ENCODE results near the gene AMPH.
A peak's percentile ranks its signal among the peaks of the same experiment; 100 is the strongest.

The AMPH gene

GRCh38 chr7:38393874-38394273, 237.3 kb downstream of the AMPH start:
- CTCF ChIA-PET: no interaction called here
- no peak overlapping the region for H3K27ac ChIP-seq
- POLR2A ChIA-PET (ENCODE audit: low non-redundant PET): no interaction called here
- DNase-seq (ENCODE audit: low spot score): no peak
- no peak for TF ChIP-seq CTCF (conservative IDR thresholded peaks at IDR 0.05; ENCODE audit: low read depth)

GRCh38 chr7:38391751-38392150, 239.4 kb downstream of the AMPH start:
- DNase-seq (ENCODE audit: low spot score): no peak
- H3K27ac ChIP-seq: no peak overlapping the region
- no peak for TF ChIP-seq CTCF (conservative IDR thresholded peaks at IDR 0.05; ENCODE audit: low read depth)
- ChIA-PET POLR2A (ENCODE audit: low non-redundant PET) (no interaction called here), CTCF (interaction anchor here (0.5 kb wide), 1 partner anchor 89 kb away, joined by 3 read pairs; no protein-coding TSS in a partner anchor)

- no peak overlapping the region for H3K27ac ChIP-seq
- no peak for DNase-seq (ENCODE audit: low spot score)
- ChIA-PET POLR2A (ENCODE audit: low non-redundant PET) (no interaction called here), CTCF (interaction anchor here (0.7 to 1.8 kb wide), 4 partner anchors 13 to 50 kb away, joined by 3 to 5 read pairs (median 4); no protein-coding TSS in a partner anchor)
- TF ChIP-seq CTCF (conservative IDR thresholded peaks at IDR 0.05; ENCODE audit: low read depth): no peak
Measured at GRCh38 chr7:38385682-38386081, 245.5 kb downstream of the AMPH start.

GRCh38 chr7:38383281-38383680, 247.9 kb downstream of the AMPH start:
- no peak for DNase-seq (ENCODE audit: low spot score)
- no peak overlapping the region for H3K27ac ChIP-seq
- ChIA-PET CTCF (interaction anchor here (1.5 kb wide), 1 partner anchor 13 kb away, joined by 5 read pairs; no protein-coding TSS in a partner anchor), POLR2A (ENCODE audit: low non-redundant PET) (no interaction called here)
- TF ChIP-seq CTCF (conservative IDR thresholded peaks at IDR 0.05; ENCODE audit: low read depth): no peak

- no peak overlapping the region for H3K27ac ChIP-seq
- POLR2A ChIA-PET (ENCODE audit: low non-redundant PET): no interaction called here
- CTCF ChIA-PET: no interaction called here
- TF ChIP-seq CTCF (conservative IDR thresholded peaks at IDR 0.05; ENCODE audit: low read depth): no peak
- DNase-seq (ENCODE audit: low spot score): no peak
Measured at GRCh38 chr7:38382684-38383083, 248.5 kb downstream of the AMPH start.

GRCh38 chr7:38375453-38375852, 255.7 kb downstream of the AMPH start:
- ChIA-PET POLR2A (ENCODE audit: low non-redundant PET) (no interaction called here), CTCF (interaction anchor here (0.7 to 1.1 kb wide), 2 partner anchors 23 to 1043 kb away, joined by 3 read pairs; no protein-coding TSS in a partner anchor)
- no peak for DNase-seq (ENCODE audit: low spot score)
- TF ChIP-seq CTCF (conservative IDR thresholded peaks at IDR 0.05; ENCODE audit: low read depth): no peak
- no peak overlapping the region for H3K27ac ChIP-seq

GRCh38 chr7:38374507-38374906, 256.7 kb downstream of the AMPH start:
- TF ChIP-seq CTCF (conservative IDR thresholded peaks at IDR 0.05; ENCODE audit: low read depth): peak; percentile 28; the same call in 1 of the 2 replicates
- ChIA-PET POLR2A (ENCODE audit: low non-redundant PET) (no interaction called here), CTCF (no interaction called here)
- H3K27ac ChIP-seq: no peak overlapping the region
- DNase-seq (ENCODE audit: low spot score): no peak

Measured in RWPE1 (cell line).